Ishikawa (cell line): ENCODE measurements around the gene KCNJ6.

Experiments used
- CEBPB ChIP-seq: IDR thresholded peaks from 2 replicates; pipeline ENCODE4 v1.6.1; 2012
- CREB1 ChIP-seq: IDR thresholded peaks from 2 replicates; pipeline ENCODE4 v1.6.1; 2012; ENCODE audit warnings: low read depth
- EGR1 ChIP-seq: IDR thresholded peaks from 2 replicates; pipeline ENCODE4 v1.6.1; 2012
- EP300 ChIP-seq: IDR thresholded peaks from 2 replicates; pipeline ENCODE4 v1.6.1; 2012; ENCODE audit warnings: borderline replicate concordance
- FOXM1 ChIP-seq: IDR thresholded peaks from 2 replicates; pipeline ENCODE4 v1.6.1; 2012; ENCODE audit warnings: low read depth, borderline replicate concordance
- MAX ChIP-seq: IDR thresholded peaks from 2 replicates; pipeline ENCODE4 v1.6.1; 2012
- NFIC ChIP-seq: IDR thresholded peaks from 2 replicates; pipeline ENCODE4 v1.6.1; 2012
- RAD21 ChIP-seq: IDR thresholded peaks from 2 replicates; pipeline ENCODE4 v1.6.1; 2012; ENCODE audit warnings: low read depth
- REST ChIP-seq: IDR thresholded peaks from 2 replicates; pipeline ENCODE4 v1.6.1; 2012; ENCODE audit warnings: low read depth, mild to moderate bottlenecking
- TAF1 ChIP-seq: IDR thresholded peaks from 2 replicates; pipeline ENCODE4 v1.6.1; 2012; ENCODE audit warnings: low read depth, mild to moderate bottlenecking
- TCF12 ChIP-seq: IDR thresholded peaks from 2 replicates; pipeline ENCODE4 v1.6.1; 2012; ENCODE audit warnings: low read depth
- TEAD4 ChIP-seq: IDR thresholded peaks from 2 replicates; pipeline ENCODE4 v1.6.1; 2012
- USF1 ChIP-seq: IDR thresholded peaks from 2 replicates; pipeline ENCODE4 v1.6.1; 2012
- ZBTB7A ChIP-seq: IDR thresholded peaks from 2 replicates; pipeline ENCODE4 v1.6.1; 2012; ENCODE audit warnings: low read depth

GRCh38 chr21:37800456-37801061, 115.7 kb downstream of the KCNJ6 start:
- TF ChIP-seq EP300 (no peak), MAX (no peak), RAD21 (no peak), TCF12 (no peak), TEAD4 (no peak), REST (no peak), EGR1 (no peak), NFIC (no peak), FOXM1 (no peak), USF1 (no peak), CEBPB (no peak), TAF1 (no peak), ZBTB7A (no peak), CREB1 (no peak)
